Stimulated activated CD4-positive, alpha-beta T cell treated with anti-CD3 and anti-CD28 coated beads, Interleukin-4, amount 100 ng/mL, for 24 hours (primary cell): ENCODE results near the gene CHD5.

Experiments used
- DNase-seq: peaks from one replicate; pipeline ENCODE4 v3.0.0-alpha.2; 2020

The CHD5 gene

DNA sequence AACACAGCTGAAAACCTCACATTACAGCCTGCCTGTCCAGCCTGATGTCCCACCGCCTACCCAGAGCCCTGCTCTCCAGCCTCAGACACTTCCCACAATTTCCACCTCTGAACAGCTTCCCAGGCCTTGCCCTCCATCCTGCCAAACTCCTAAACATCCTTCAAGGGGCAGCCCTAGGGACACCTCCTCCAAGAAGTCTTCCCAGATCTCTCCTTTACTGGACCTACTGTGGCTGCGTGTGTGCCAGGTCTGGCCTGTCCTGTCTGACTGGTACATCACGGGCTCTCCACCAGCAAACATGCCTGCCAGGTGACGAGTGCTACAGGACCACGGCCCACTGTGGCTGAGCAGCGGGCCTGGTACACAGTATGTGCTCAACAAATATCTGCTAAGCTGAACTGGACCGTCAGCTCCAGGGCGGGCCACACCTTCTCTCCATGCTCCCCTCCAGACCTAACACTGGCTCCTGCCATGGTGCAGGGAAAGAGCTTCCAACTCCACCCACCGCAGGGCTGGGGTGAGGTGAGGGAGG is 28.8 kb downstream of the CHD5 start:
- no peak for DNase-seq

DNA sequence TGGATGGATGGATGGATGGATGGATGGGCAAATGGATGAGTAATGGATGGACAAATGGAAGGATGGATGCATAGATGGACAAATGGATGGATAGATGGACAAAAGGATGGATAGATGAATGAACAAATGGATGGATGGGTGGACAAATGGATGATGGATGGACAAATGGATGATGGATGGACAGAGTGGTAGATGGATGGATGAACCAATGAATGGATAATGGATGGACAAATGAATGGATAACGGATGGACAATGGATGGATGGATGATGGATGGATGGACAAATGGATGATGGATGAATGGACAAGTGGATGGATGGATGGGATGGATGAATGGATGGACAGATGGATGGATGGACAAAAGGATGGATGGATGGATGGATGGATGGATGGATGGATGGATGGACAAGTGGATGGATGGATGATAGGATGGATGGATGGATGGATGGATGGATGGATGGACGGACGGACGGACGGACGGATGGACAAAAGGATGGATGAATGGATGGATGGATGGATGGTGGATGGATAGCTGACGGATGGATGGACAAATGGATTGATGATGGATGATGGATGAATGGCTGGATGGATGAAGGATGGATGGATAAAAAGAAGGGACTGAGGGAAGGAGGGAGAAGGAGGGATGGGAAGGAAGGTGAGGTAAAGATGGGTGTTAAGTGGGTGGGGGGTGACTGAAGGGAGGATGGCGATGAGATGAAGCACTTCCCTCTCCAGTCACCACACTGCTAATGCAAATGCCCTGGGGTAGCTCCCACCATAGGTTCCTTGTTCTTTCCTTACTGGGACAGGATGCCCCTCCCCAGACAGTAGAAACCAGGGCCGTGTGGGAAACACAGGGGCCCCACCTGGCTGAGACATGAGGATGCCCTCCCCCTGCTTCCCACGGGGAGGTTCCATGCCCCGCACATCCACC is 29.8 kb downstream of the CHD5 start:
- DNase-seq = no peak

DNA sequence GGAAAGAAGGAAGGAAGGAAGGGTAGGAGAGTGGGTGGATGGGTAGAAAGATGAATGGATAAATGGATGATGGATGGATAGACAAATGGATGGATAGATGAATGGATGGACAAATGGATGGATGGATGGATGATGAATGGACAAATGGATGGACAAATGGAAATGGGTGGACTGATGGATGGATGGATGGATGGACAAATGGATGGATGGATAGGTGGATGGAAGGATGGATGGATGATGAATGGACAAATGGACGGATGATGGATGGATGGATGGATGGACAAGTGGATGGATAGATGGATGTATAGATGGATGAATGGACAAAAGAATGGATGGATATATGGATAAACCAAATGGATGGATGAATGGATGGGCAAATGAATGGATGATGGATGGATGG is 30.5 kb downstream of the CHD5 start:
- no peak for DNase-seq

DNA sequence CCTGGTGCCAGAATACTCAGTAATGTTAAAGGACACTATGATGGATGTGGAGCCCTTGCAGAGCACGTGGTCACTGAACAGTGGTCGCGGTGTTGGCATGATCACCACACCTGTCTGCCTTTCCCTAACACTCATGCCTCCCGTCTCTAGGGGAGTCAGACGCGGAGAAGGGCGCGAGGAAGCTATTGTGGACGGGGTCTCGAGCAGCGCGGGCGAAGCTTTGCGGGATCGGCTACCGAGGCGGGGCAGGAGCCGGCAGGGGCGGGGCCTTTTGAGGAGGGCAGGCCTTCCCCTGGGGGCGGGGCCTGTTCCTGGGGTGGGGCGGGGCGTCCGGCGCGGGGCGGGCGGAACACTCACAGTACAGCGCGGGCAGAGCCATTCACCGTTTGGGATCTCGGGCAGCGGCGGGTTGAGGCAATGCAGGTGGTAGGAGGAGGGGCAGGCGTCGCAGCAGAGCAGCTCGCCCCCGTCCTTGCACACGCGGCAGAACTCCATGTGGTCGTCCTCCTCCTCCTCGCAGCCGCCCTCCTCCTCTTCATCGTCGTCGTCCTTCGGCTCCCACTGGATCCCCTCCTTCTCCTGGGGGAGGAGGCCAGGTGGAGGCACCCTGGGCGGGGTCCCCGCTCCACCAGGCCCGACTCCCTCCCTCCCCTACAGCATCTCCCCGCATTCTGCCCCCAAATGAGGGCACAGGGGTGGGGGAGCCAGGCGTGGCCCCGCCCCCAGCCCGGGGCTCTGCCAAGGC is 31.5 kb downstream of the CHD5 start:
- peak; percentile 66 for DNase-seq

DNA sequence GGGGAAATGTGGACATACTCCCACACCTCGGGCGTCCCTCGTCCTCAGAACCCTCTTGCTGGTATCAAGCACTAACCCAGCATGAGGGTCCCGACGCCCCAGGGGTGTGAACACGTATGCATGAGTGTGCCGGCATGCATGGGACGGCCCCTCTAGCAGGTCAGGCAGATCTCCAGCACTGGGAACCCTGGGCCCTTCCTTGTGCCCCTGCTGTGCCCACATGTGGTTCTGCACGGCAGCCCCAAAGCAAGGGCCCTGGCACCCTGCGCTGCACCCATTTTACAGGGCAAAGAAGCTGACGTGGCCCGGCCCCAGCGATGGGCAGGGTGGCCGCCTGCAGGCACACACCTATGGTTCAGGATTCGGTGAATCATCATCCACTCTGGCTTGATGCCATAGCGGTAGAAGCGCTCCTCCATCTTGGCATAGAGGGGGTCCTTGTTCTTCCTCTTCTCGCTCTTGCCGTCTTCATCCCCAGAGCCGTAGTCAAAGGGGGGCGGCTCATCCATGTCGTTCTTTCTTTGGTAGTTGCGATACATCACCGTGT is 34.2 kb downstream of the CHD5 start:
- no peak for DNase-seq

DNA sequence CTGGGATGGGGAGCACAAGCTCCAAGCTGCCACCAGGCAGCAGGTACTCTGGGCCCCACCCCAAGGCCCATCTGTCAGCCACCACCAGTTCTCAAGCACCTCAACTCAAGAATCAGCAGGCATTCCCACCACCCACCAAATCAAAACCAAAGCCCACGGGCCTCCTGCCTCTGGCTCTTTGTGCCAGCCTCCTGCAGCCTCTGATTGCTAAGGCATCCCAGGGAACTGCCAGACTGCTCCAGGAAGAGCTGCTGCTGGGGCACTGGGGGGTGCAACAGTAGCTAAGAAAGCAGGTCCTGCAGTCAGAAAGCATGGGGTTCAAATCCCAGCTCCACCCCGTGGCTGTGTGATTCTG is 34.7 kb downstream of the CHD5 start:
- DNase-seq = no peak

DNA sequence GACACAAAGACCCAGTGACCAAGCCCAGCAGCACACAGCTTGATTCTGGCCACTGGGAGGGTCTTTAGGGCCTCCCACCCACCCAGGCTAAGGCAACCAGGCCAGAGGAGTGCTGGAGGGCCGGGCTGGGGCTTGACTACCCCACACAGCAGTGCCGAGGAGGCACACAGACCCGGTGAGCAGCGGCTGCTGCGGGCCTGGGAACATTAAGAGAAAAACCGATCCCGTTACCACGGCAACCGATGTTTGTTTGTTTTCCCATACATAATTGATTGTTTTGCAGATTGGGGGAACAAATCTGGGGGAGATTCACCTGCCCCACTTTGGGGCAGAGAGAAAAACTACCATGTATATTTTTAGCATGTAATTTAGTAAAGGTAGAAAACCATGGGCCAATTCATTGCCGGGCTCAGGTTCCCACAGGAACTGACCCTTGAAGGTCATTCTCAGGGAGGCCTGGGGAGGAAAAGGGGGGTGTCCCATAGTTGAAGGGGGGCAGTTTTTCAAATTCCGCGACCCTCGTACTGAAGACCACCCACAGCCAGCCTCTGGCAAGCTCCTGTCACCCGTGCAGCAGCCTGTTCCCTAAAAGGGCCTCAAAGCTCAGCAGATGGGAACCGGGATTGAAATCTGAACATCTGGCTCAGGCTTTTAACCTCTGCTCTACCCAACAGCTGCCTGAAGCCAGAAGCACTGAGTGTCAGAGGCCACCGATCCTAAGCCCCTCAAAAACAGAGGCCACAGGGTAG is 35.3 kb downstream of the CHD5 start:
- no peak for DNase-seq

DNA sequence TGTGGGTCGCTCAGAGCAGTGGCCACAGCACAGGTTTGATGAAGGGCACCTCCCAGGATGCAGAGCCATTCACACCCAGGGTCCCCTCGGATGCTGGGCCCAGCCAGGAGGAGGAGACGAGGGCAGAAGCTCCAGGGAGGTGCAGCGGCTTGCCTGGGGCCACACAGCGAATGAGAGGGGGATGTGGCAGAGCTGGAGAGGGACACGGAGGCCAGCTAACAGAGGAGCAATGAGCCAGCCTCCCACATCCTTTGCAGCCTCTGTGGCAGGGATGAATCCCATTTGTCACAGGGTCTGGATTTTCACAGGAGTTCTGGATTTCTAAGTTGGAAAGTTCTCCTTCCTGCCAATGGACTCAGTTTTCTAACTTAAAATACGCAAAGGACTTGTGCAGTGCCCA is 35.9 kb downstream of the CHD5 start:
- no peak for DNase-seq

DNA sequence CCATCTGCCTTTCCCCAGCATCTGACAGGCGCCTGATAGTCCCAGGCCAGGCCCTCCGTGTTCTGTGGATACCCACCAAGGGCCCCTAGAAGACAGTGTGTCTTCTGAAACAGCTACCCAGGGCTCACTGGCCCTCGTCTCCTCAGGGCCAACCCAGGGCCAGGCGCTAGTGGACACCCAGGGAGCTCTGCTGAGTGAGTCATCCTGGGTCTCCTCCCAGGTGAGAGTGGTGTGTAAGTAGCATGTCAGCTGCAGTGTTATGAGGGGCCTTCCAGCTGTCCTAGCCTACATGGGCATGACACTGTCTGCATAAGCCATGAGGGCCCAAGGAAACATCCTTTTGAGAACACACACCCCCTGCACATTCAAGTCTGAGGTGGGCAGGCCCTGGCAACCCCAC is 36.7 kb downstream of the CHD5 start:
- no peak for DNase-seq

DNA sequence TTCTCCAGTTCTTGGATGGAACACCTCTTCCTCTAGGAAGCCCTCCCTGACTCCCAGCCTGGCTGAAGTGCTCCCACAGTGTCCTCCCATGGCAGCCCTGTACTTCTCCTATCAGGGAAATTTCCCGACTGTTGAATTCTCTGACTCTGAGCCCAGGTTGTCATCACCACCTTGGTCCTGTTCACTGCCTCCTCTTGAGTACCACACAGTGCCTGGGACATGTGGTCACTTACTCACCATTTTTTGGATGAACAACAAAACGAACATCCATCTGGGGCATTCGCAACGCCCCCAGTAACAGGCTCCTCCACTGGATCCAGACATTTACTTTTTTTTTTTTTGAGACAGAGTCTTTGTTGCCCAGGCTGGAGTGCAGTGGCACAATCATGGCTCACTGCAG is 37.4 kb downstream of the CHD5 start:
- DNase-seq = no peak

DNA sequence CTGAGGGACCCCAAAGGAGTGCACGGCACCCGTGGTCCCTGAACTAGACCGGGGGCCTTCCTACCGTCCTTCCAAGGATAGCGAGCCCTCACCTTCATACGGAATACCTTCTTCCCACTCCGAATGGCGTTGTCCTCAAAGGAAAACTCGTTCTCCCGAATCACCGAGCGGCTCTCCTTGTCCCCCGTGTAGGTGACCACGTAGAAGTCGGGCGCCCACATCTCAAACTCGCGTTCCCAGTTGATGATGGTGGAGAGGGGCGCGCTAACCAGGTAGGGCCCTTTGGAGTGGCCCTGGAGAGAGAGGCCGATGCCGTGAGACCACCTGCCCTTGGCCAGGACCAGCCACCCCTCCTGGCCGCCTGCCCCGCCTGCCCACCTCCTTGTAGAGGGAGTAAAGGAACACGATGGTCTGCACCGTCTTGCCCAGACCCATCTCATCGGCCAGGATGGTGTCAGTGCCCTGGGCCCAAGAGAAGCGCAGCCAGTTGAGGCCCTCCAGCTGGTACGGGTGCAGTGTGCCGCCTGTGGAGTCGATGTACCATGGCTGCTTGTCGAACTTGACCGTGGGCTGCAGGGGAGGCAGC is 38.0 kb downstream of the CHD5 start:
- DNase-seq = no peak

DNA sequence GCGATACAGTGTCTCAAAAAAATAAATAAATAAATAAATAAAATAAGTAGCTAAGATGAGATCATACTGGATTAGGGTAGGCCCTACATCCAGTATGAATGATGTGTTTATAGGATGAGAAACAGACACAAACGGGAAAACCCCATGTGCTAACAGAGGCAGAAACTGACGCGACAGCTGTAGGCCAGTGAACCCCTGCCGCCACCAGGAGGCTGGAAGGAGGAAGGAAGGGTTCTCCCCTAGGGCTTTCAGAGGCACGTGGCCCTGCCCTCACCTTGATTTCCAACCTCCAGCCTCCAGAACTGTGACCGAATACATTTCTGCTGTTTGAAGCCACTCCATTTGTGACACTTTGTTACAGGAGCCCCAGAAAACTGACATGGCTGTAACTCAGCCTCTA is 38.5 kb downstream of the CHD5 start:
- peak; percentile 18 for DNase-seq

DNA sequence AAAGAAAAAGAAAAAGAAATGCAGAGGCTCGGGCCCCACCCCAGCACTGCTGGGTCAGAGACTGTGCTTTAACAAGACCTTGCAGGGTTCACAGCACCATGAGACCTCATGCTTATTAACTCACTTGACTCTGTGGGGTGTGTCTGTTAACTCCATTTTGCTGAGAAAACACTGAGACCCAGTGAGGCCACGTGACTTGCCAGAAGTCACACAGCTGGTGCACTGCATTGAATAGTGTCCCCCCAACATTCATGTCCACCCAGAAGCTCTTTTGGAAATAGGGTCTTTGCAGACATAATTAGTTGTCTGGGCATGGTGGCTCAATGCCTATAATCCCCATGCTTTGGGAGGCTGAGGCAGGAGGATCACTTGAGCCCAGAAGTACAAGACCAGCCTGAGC is 39.7 kb downstream of the CHD5 start:
- no peak for DNase-seq

DNA sequence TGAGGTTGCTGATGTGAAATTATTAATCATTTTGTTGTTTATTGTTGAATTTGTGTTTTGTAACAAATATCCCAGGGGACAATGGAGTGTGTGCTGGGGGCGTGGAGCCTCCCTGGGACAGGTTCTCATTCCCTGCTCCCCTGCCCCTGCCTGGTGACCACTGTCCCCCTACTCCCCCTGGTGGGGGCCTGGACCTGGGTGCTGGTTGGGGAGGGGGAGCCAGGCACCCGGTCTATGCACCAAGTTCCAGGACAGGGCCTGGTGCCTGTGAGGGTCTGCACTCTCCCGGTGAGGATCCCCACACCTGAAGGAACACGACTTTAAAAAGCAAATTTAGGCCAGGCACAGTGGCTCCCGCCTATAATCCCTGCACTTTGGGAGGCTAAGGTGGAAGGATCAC is 42.4 kb downstream of the CHD5 start:
- DNase-seq = no peak

DNA sequence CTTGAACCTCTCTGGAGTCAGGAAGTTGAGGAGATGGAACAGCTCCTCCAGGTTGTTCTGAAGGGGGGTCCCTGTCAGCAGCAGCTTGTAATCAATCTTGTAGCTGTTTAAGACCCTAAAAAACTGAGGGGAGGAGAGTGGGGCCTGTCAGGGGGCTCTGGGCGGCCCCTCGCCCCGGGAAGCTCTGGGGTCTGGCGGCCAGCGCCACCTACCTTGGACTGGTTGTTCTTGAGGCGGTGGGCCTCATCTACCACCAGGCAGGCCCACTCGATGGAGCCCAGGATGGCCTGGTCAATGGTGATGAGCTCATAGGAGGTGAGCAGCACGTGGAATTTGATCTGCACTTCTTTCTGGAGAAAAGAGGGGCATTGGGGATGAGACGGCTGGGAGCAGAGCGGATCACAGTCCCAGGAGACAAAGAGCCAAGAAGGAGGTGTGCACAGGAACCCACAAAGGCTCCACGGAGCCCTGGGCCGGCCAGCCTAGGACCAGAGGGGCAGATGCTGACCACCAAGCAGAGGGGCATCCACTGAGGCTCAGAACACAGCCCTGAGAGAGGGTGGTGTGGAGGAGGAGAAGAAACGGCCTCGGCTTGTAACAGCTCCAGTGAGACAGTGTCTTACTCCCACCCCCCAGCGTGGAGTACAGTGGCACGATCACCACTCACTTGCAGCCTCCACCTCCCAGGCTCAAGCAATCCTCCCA is 43.5 kb downstream of the CHD5 start:
- no peak for DNase-seq

DNA sequence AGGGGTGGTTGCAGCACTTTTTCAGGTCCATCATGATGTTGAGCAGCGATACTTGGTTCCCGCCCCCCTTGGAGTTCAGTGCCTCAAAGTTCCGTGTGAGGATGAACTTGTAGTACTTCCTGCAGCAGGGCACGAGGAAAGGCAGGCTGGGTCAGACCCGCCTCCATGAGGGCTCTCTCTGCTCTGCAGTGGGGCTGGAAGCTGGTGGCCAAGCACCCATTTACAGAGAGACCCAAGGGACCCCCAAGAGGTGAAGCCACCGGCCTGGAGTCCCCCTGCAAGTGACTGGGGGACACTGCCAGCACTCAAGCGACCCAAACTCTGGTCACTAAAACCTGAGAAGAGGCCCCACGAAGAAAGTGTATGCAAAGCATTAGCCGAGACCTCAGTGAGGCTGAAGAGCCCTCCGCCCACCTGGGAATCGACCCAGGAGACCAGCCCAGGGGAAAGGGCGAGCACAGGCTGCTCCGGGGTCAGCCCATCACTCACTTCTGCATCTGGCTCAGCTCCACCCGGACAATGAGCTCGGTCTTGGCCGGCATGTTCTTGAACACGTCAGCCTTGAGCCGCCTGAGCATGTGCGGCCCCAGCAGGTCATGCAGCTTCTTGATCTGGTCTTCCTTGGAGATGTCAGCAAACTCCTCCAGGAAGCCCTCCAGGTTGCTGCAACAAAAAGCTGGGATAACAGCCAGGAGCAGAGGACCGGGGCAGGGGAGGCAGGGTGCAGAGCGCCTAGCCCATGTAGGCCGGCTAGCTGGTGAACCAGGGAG is 45.2 kb downstream of the CHD5 start:
- DNase-seq = no peak

DNA sequence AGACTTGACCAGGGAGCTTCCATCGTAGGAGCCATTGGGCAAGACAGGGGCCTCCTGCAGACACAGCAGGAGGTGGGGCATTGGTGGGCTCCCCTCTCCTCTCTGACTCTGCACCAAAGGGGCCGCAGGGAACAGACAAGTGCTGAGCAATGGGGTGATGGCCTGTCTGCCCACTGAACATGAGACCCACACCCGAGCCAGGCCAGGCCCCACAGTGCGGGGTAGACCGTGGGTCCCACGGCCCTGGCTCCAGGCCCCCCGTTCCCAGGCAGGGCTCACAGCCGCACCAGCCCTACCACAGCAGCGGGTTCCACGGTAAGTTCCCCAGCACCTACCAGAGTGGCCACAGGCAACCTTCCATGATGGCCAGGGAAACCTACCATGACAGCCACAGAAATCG is 45.9 kb downstream of the CHD5 start:
- no peak for DNase-seq

DNA sequence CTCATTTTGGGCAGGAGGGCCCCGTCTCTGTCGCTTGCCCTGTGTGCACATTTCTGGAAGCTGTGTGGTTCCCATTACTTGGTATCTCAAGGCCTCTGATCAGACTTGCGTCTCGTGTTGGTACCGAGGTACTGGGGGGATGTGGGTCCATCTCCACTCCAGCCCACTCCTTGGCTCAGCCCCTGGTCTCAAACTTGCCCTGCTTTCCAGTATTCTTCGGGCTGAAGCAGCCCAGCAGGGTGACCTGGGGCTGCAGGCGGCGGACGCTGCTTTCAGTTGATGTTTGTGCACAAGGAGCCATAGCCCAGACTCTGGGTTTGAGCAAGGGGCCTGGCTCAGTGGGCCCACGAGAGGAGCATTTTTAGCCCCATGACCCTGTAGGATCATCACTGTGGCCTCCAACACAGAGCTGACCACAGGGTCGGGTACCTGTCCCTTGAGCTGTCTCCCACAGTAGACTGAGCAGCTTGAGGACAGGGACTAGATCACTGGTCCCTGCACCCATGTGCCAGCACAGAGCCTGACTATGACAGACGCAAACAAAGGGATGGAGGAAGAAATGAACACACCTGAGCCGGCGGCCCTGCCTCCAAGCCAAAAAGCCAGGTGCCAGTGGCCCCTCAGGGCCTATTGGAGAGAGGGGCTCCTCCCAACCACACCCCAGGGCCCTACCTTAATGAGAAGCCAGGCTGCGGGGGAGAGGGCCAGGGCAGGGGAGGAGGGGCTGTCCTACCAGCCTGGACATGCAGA is 46.8 kb downstream of the CHD5 start:
- no peak for DNase-seq

DNA sequence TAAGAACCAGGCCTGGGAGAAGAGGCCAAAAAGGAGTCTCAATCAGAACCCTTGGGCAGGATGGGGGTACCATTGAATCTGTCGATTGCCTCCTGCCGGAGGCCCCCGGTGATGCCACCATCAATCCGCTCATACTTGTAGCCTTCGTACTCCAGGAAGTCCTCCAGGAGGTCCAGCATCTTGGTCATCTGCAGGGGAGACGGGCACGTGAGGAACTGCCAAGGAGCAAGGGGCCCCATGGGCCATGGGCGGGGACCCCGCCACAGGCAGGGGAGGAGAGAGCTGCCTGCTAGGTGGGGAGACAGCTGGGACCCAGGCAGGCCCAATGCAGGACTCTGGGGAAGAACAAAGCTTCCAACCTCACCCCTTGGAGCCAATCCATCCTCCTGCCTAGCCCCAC is 48.6 kb downstream of the CHD5 start:
- no peak for DNase-seq

DNA sequence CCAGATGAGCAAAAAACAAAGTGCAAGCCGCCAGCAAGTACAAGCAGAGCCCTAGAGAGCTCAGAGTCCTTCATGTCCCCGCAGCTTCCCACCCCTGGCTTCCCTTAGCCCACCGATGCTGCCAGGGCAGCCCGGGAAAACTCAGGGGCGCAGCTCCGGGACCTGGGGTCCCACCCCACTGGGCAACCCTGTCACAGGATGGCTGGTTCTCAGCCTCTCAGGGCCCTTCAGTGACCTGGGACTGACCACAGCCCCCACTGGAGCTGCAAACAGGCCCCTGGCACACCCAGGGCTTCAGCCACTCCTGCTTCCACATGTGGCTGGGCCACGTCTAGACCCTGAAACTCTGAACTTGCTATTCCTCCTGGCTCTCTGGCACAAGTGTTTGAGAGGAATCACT is 49.5 kb downstream of the CHD5 start:
- no peak for DNase-seq

DNA sequence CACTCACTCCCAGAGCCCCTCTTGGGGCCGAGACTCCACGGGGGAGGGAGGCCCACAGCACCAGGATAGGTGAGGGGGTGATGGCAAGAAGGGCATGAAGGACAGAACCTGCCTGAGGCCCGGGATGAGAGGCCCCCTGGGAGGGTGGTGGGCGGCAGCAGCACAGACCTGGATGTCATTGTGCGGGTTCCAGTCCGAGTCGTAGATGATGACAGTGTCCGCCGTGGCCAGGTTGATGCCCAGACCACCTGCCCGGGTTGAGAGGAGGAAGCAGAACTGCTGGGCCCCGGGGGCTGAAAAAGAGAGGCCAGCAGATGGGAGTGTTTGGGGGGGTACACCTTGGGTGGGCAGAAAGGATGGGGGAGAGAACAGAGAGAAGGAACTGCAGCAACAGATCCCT is 50.1 kb downstream of the CHD5 start:
- DNase-seq = no peak
